Uterus (tissue), 2 donors: ENCODE results near the gene NDUFA9.

ENCODE experiments used
- POLR2A ChIP-seq, 2 donors: fragments of 450-650 bp; IDR thresholded peaks; one replicate each; pipeline ENCODE4 v1.6.1; 2016; ENCODE audit warnings: antibody characterized with exemption in 2 of 2, mild to moderate bottlenecking in 1 of 2, moderate library complexity in 1 of 2
- TF ChIP-seq, protein P1 (sequence below), 4 experiments: fragments of 200-600 bp in 2 of 4; fragments of 450-650 bp in 2 of 4; sonication (generic) in 2 of 4; IDR thresholded peaks; one replicate each; pipeline ENCODE4 v1.5.1; 2016 to 2019; ENCODE audit warnings: antibody characterized with exemption in 4 of 4, mild to moderate bottlenecking in 2 of 4, moderate library complexity in 1 of 4

DNA sequence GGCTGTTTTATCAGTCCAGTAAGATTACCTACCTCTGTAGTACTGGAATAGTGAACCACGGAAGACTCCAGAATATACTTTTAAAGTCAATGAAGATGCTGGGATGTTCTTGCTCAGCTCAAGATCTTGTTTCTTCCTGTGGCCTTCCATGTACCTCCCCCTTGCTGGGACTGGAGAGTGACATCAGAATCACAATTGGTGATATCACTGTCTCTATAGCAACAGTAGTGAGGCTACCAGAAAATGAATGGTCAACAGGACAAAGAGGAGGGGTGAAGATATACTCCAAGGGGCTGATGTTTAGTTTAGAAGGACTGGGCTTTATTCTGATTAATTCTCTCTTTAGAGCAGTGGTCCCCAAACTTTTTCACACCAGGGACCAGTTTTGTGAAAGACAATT lies 3.9 kb upstream of the NDUFA9 start:
- TF ChIP-seq, protein P1, sequence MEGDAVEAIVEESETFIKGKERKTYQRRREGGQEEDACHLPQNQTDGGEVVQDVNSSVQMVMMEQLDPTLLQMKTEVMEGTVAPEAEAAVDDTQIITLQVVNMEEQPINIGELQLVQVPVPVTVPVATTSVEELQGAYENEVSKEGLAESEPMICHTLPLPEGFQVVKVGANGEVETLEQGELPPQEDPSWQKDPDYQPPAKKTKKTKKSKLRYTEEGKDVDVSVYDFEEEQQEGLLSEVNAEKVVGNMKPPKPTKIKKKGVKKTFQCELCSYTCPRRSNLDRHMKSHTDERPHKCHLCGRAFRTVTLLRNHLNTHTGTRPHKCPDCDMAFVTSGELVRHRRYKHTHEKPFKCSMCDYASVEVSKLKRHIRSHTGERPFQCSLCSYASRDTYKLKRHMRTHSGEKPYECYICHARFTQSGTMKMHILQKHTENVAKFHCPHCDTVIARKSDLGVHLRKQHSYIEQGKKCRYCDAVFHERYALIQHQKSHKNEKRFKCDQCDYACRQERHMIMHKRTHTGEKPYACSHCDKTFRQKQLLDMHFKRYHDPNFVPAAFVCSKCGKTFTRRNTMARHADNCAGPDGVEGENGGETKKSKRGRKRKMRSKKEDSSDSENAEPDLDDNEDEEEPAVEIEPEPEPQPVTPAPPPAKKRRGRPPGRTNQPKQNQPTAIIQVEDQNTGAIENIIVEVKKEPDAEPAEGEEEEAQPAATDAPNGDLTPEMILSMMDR (IDR thresholded peaks at IDR 0.05), result no peak
- no peak for TF ChIP-seq POLR2A (IDR thresholded peaks at IDR 0.05)
